22Rv1 (cell line): ENCODE data around the gene MAEA.
"Not testable (repeated sequence)": the region's sequence is repeated elsewhere in the genome, so short reads cannot be mapped to it uniquely, and the experiment has no call there.

Experiments
- CTCF ChIP-seq: fragments of 450-650 bp; IDR thresholded peaks from 2 replicates; pipeline ENCODE4 v1.5.1; 2017; ENCODE audit warnings: mild to moderate bottlenecking
- ZFX ChIP-seq: fragments of 450-650 bp; IDR thresholded peaks from 2 replicates; pipeline ENCODE4 v1.6.1; 2017; ENCODE audit warnings: antibody characterized with exemption, borderline replicate concordance

GRCh38 chr4:1333851-1334578, 44.3 kb downstream of the MAEA start:
- not testable (repeated sequence) for TF ChIP-seq CTCF, ZFX
